ENCODE data around the gene EXOC4. TPM values are rescaled to one million over a fixed set of nuclear protein-coding genes. Genes with fewer than 3 reads are reported as not detected.
A peak's percentile ranks its signal among the peaks of the same experiment; 100 is the strongest.

The EXOC4 gene
- total and polyA plus RNA-seq, 2 donors (not counting 1 experiment from before 2014, with no cell fraction given): 79.6 to 158 TPM

DNA sequence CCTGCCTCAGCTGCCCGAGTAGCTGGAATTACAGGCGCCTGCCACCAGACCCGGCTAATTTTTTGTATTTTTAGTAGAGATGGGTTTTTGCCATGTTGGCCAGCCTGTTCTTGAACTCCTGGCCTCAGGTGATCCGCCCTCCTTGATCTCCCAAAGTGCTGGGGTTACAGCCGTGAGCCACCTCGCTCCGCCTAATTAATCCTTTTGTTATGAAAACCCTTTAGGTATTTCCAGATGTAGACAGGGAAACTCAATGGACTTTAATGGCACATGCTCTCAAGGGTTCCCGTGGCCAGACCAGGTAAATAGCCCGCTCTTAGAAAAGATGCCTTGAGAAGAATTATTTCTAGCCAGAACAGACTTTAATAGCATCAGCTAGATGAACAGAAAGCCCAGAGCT is 19.7 kb upstream of the EXOC4 start:
- no peaks in the 10 kb centered on the region for H3K79me2 ChIP-seq (ENCODE audit: control insufficient read depth, insufficient read depth, low read length)
- no peak overlapping the region for H3K4me3 ChIP-seq (replicated peaks in 1 of 4; ENCODE audit: control extremely low read depth in 1 of 4, insufficient read depth in 1 of 4, low read depth in 3 of 4, low read length in 4 of 4)
- no peaks in the 10 kb centered on the region for H3K9me3 ChIP-seq (ENCODE audit: control insufficient read depth, insufficient read depth, low read depth, low read length)
- H3K9ac ChIP-seq (ENCODE audit: insufficient read depth, low read length): no peak overlapping the region
- no peaks in the 10 kb centered on the region for H3K36me3 ChIP-seq (ENCODE audit: control insufficient read depth, insufficient read depth, low read length)
- TF ChIP-seq EZH2 (IDR thresholded peaks at IDR 0.05; ENCODE audit: low read length, missing control alignments): no peak
- TF ChIP-seq, protein P1, sequence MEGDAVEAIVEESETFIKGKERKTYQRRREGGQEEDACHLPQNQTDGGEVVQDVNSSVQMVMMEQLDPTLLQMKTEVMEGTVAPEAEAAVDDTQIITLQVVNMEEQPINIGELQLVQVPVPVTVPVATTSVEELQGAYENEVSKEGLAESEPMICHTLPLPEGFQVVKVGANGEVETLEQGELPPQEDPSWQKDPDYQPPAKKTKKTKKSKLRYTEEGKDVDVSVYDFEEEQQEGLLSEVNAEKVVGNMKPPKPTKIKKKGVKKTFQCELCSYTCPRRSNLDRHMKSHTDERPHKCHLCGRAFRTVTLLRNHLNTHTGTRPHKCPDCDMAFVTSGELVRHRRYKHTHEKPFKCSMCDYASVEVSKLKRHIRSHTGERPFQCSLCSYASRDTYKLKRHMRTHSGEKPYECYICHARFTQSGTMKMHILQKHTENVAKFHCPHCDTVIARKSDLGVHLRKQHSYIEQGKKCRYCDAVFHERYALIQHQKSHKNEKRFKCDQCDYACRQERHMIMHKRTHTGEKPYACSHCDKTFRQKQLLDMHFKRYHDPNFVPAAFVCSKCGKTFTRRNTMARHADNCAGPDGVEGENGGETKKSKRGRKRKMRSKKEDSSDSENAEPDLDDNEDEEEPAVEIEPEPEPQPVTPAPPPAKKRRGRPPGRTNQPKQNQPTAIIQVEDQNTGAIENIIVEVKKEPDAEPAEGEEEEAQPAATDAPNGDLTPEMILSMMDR (conservative IDR thresholded peaks at IDR 0.05 in 1 of 2, IDR thresholded peaks at IDR 0.05 in 1 of 2; ENCODE audit: low read depth in 1 of 2, low read length in 2 of 2): no peak
- no peaks in the 10 kb centered on the region for H4K20me1 ChIP-seq (ENCODE audit: control insufficient read depth, extremely low read depth, insufficient read depth, low read length)
- no peak overlapping the region for H3K4me2 ChIP-seq (ENCODE audit: extremely low read depth, insufficient read depth, low read length)
- no peaks in the 10 kb centered on the region for H3K4me1 ChIP-seq (ENCODE audit: control insufficient read depth, extremely low read depth, insufficient read depth, low read length)
- no peak overlapping the region for H3K27ac ChIP-seq (ENCODE audit: insufficient read depth, low read length)
- H2AFZ ChIP-seq (ENCODE audit: low read length): no peak overlapping the region
- no peak for DNase-seq (ENCODE audit: low read depth in 2 of 2)
- H3K27me3 ChIP-seq (ENCODE audit: control insufficient read depth, insufficient read depth, low read length): no peaks in the 10 kb centered on the region

DNA sequence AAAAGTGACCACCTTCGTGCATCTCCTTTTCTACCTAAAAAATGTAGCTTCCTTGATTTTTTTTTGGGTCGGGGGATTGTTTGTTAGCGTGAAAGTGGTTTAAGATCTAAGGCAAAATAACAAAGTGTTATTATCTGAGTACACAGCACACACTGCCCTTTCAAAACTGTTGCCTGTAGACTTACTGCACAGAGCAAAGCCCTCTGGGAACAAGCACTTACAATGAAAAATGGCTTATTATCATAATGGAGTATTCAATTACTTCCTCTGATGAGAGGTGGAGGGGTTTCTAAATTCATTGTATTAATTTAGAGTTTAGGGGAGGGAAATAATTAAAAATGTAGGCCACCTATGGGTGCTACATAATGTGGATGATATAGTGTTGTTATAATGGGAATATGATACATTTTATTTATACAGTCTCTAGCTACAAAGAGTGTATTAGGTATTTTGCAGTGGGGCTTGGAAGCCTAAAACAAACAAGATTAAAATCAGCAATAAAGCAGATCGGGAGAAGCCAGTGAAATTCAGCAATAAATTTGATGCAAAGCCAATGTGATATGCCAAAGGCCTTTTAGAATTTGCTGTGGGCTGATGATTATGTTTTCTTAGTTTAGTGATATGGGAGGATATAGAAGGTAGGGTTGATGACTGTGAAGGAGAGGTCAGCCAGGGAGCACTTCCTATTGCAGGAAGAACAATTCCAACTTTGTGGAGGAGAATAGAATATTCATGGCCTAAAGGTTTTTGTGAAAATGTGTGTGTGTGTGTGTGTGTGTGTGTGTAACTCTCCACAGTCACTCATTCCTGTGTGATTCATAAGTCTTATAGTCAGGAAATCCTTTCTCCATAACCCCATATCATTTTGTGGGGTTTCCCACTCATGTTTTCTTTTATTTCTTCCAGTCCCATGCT is 17.7 kb upstream of the EXOC4 start:
- Histone ChIP-seq H3K4me3 (replicated peaks in 1 of 4; ENCODE audit: control extremely low read depth in 1 of 4, insufficient read depth in 1 of 4, low read depth in 3 of 4, low read length in 4 of 4) (no peak overlapping the region), H3K79me2 (ENCODE audit: control insufficient read depth, insufficient read depth, low read length) (no peaks in the 10 kb centered on the region), H2AFZ (ENCODE audit: low read length) (no peak overlapping the region), H3K9me3 (ENCODE audit: control insufficient read depth, insufficient read depth, low read depth, low read length) (no peaks in the 10 kb centered on the region), H3K27me3 (ENCODE audit: control insufficient read depth, insufficient read depth, low read length) (no peaks in the 10 kb centered on the region), H4K20me1 (ENCODE audit: control insufficient read depth, extremely low read depth, insufficient read depth, low read length) (no peaks in the 10 kb centered on the region), H3K36me3 (ENCODE audit: control insufficient read depth, insufficient read depth, low read length) (no peaks in the 10 kb centered on the region), H3K27ac (ENCODE audit: insufficient read depth, low read length) (no peak overlapping the region), H3K4me1 (ENCODE audit: control insufficient read depth, extremely low read depth, insufficient read depth, low read length) (no peaks in the 10 kb centered on the region), H3K4me2 (ENCODE audit: extremely low read depth, insufficient read depth, low read length) (no peak overlapping the region), H3K9ac (ENCODE audit: insufficient read depth, low read length) (no peak overlapping the region)
- TF ChIP-seq EZH2 (IDR thresholded peaks at IDR 0.05; ENCODE audit: low read length, missing control alignments): no peak
- TF ChIP-seq, protein P1 (conservative IDR thresholded peaks at IDR 0.05 in 1 of 2, IDR thresholded peaks at IDR 0.05 in 1 of 2; ENCODE audit: low read depth in 1 of 2, low read length in 2 of 2): no peak
- DNase-seq (ENCODE audit: low read depth in 2 of 2): peak in 1 of 2 donors; percentile 56

DNA sequence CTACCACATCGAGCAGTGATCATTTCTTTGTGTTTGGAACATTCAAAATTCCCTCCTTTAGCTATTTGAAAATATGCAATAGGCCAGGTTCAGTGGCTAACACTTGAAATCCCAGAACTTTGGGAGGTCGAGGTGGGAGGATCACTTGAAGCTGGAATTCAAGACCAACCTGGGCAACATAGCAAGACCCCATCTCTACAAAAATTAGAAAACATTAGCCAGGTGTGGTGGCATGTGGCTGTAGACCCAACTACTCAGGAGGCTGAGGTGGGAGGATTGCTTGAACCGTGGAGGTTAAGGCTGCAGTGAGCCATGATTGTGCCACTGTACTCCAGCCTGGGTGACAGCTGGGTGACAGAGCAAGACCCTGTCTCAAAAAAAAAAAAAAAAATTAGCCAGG is 15.3 kb upstream of the EXOC4 start:
- Histone ChIP-seq H3K4me3 (replicated peaks in 1 of 4; ENCODE audit: control extremely low read depth in 1 of 4, insufficient read depth in 1 of 4, low read depth in 3 of 4, low read length in 4 of 4) (no peak overlapping the region), H3K4me2 (ENCODE audit: extremely low read depth, insufficient read depth, low read length) (no peak overlapping the region), H3K36me3 (ENCODE audit: control insufficient read depth, insufficient read depth, low read length) (no peaks in the 10 kb centered on the region), H3K79me2 (ENCODE audit: control insufficient read depth, insufficient read depth, low read length) (no peaks in the 10 kb centered on the region), H3K27ac (ENCODE audit: insufficient read depth, low read length) (no peak overlapping the region), H2AFZ (ENCODE audit: low read length) (no peak overlapping the region), H3K4me1 (ENCODE audit: control insufficient read depth, extremely low read depth, insufficient read depth, low read length) (no peaks in the 10 kb centered on the region), H3K9me3 (ENCODE audit: control insufficient read depth, insufficient read depth, low read depth, low read length) (no peaks in the 10 kb centered on the region), H3K27me3 (ENCODE audit: control insufficient read depth, insufficient read depth, low read length) (no peaks in the 10 kb centered on the region), H4K20me1 (ENCODE audit: control insufficient read depth, extremely low read depth, insufficient read depth, low read length) (no peaks in the 10 kb centered on the region), H3K9ac (ENCODE audit: insufficient read depth, low read length) (no peak overlapping the region)
- no peak for TF ChIP-seq EZH2 (IDR thresholded peaks at IDR 0.05; ENCODE audit: low read length, missing control alignments)
- TF ChIP-seq, protein P1 (conservative IDR thresholded peaks at IDR 0.05 in 1 of 2, IDR thresholded peaks at IDR 0.05 in 1 of 2; ENCODE audit: low read depth in 1 of 2, low read length in 2 of 2): no peak
- no peak for DNase-seq (ENCODE audit: low read depth in 2 of 2)

All from fibroblast of lung (primary cell).